GM12878 (cell line): Measurements from ENCODE around the gene RSRP1. TPM values are rescaled to one million over a fixed set of nuclear protein-coding genes. Genes with fewer than 3 reads are reported as not detected.

Experiments used
- ASH2L ChIP-seq: fragments of 300-600, 200-600 bp; sonication (generic); IDR thresholded peaks from 2 replicates; pipeline ENCODE4 v1.6.1; 2017; ENCODE audit warnings: low read depth, mild to moderate bottlenecking, borderline replicate concordance
- CHD1 ChIP-seq: IDR thresholded peaks from 2 replicates; pipeline ENCODE4 v1.6.1; 2012; ENCODE audit warnings: low read depth, low read length, improper control_type of control experiment
- CREB1 ChIP-seq: IDR thresholded peaks from 2 replicates; pipeline ENCODE4 v1.6.1; 2012; ENCODE audit warnings: low read depth, mild to moderate bottlenecking, inconsistent platforms
- HDGF ChIP-seq: fragments of 450-650 bp; IDR thresholded peaks from 2 replicates; pipeline ENCODE4 v1.6.1; 2016; ENCODE audit warnings: antibody characterized with exemption
- KAT2A ChIP-seq: conservative IDR thresholded peaks from 2 replicates; pipeline ENCODE4 v1.6.1; 2011; ENCODE audit warnings: low read depth, low read length; ENCODE audit not compliant: control insufficient read depth
- MYC ChIP-seq: IDR thresholded peaks from 2 replicates; pipeline ENCODE4 v1.6.1; 2011; ENCODE audit warnings: mild to moderate bottlenecking, low read length, moderate library complexity, inconsistent platforms; ENCODE audit not compliant: insufficient read depth, insufficient replicate concordance, insufficient read length, severe bottlenecking
- NBN ChIP-seq: fragments of 450-650 bp; IDR thresholded peaks from 2 replicates; pipeline ENCODE4 v1.6.1; 2016
- NR2C1 ChIP-seq: fragments of 450-650 bp; IDR thresholded peaks from 2 replicates; pipeline ENCODE4 v1.6.1; 2017; ENCODE audit warnings: antibody characterized with exemption, mild to moderate bottlenecking, moderate library complexity
- PAX5 ChIP-seq: IDR thresholded peaks from 2 replicates; pipeline ENCODE4 v1.6.1; 2011; ENCODE audit warnings: low read depth, low read length, borderline replicate concordance
- RCOR1 ChIP-seq: conservative IDR thresholded peaks from 2 replicates; pipeline ENCODE4 v1.6.1; 2012; ENCODE audit warnings: low read depth, low read length, improper control_type of control experiment
- RELA ChIP-seq: fragments of 450-650 bp; IDR thresholded peaks from 2 replicates; pipeline ENCODE4 v1.8.0; 2014; ENCODE audit warnings: borderline replicate concordance; ENCODE audit not compliant: partially characterized antibody
- SMARCA5 ChIP-seq: fragments of 450-650 bp; IDR thresholded peaks from 2 replicates; pipeline ENCODE4 v1.6.1; 2017; ENCODE audit warnings: mild to moderate bottlenecking
- SREBF2 ChIP-seq: IDR thresholded peaks from 2 replicates; pipeline ENCODE4 v1.6.1; 2012; ENCODE audit warnings: mild to moderate bottlenecking, low read length
- STAT3 ChIP-seq: IDR thresholded peaks from 2 replicates; pipeline ENCODE4 v1.6.1; 2011; ENCODE audit warnings: low read depth, low read length, improper control_type of control experiment
- ZBED1 ChIP-seq: IDR thresholded peaks from 2 replicates; pipeline ENCODE4 v1.6.1; 2016; ENCODE audit warnings: borderline replicate concordance
- ZNF384 ChIP-seq: IDR thresholded peaks from 2 replicates; pipeline ENCODE4 v1.6.1; 2012; ENCODE audit warnings: low read depth, mild to moderate bottlenecking, low read length, improper control_type of control experiment, borderline replicate concordance
- polyA plus RNA-seq, 11 experiments: library from polyadenylated mRNA; depleted of rRNA in 4 of 11; unstranded in 6 of 11; stranded (reverse) in 5 of 11; fragments of >200 nt; fragmentation: Nextera tagmentation in 4 of 11; fragmentation: Illumina TruSeq in 1 of 11; extraction: Ambion mirVana in 4 of 11; extraction: Trizol in 1 of 11; gene quantifications; 1 replicate in 1 of 11; 2 replicates in 10 of 11; pipeline versions ENCODE4 v1.2.1 to v1.2.3, GENCODE V29; 2011 to 2016; ENCODE audit warnings: inconsistent platforms in 2 of 11, missing spikeins in 2 of 11, low read depth in 1 of 11
- total RNA-seq, 4 experiments: library from RNA; depleted of rRNA in 3 of 4; stranded (reverse); fragments of >200 nt in 3 of 4; fragmentation: Illumina TruSeq in 1 of 4; extraction: Trizol in 1 of 4; gene quantifications; 2 replicates each; pipeline versions ENCODE4 v1.2.1 to v1.2.3, GENCODE V29; 2013 to 2021
- TF ChIP-seq, protein P1 (sequence below): fragments of 450-650 bp; IDR thresholded peaks from 2 replicates; pipeline ENCODE4 v1.6.1; 2018; ENCODE audit warnings: mild to moderate bottlenecking, low read depth, moderate library complexity; ENCODE audit not compliant: partially characterized antibody
- TF ChIP-seq, protein P2 (sequence below): IDR thresholded peaks from 2 replicates; pipeline ENCODE4 v1.6.1; 2011; ENCODE audit warnings: mild to moderate bottlenecking, low read depth, low read length, moderate library complexity; ENCODE audit not compliant: insufficient replicate concordance
- TF ChIP-seq, protein P3 (sequence below): fragments of 450-650 bp; IDR thresholded peaks from 2 replicates; pipeline ENCODE4 v1.6.1; 2018; ENCODE audit warnings: borderline replicate concordance, mild to moderate bottlenecking; ENCODE audit not compliant: partially characterized antibody

RSRP1 gene
- total and polyA plus RNA-seq, 10 of the 15 experiments (the other 5 are each of a cell fraction or from before 2014, with no cell fraction given): 23.5 to 128 (median 90.0) TPM

DNA sequence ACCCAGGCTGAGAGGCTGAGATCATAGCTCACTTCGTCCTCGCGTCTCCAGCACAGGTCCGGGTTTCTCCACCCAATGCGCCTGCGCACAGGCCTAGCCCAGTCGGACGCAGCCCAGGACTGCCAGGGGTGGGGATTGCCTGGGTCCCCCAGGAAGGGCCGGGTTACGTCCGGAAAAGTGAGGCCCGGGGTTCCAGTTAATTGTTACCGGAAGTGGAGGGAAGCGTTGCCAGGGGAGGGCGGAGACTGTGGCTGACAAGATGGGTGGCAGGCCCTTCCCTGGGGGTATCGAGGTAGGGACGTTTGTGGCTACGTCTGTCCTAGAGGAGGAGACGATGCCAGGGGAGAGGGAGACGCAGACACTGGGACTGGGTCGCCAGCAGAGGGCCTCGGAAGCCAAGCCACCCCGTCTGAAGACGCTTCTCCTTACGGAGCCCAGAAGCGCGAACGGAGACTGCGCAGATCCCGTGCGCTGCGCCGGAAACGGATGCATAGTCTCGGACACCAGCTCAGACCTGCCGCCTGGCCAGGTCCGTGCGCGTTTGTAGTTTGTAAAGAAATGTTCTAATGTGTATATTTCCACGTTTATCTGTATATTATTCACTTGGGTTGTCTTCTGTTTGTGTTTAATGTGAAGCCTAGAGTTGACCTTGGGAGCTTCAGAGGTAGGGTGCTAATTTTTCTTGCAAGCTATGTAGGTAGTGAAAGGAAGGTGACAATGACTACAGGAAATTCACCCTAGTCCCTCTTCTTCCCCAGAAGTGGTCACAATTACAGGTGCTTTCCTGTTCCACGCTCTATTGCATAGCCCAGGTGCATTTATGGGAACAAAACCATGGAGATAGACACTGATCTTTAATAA is 7.3 kb downstream of the RSRP1 start (continued):
- TF ChIP-seq, protein P1, sequence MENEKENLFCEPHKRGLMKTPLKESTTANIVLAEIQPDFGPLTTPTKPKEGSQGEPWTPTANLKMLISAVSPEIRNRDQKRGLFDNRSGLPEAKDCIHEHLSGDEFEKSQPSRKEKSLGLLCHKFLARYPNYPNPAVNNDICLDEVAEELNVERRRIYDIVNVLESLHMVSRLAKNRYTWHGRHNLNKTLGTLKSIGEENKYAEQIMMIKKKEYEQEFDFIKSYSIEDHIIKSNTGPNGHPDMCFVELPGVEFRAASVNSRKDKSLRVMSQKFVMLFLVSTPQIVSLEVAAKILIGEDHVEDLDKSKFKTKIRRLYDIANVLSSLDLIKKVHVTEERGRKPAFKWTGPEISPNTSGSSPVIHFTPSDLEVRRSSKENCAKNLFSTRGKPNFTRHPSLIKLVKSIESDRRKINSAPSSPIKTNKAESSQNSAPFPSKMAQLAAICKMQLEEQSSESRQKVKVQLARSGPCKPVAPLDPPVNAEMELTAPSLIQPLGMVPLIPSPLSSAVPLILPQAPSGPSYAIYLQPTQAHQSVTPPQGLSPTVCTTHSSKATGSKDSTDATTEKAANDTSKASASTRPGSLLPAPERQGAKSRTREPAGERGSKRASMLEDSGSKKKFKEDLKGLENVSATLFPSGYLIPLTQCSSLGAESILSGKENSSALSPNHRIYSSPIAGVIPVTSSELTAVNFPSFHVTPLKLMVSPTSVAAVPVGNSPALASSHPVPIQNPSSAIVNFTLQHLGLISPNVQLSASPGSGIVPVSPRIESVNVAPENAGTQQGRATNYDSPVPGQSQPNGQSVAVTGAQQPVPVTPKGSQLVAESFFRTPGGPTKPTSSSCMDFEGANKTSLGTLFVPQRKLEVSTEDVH: peak; percentile 71
- TF ChIP-seq KAT2A (no peak), CREB1 (peak; percentile 76), PAX5 (no peak), CHD1 (no peak), MYC (no peak), SREBF2 (no peak; the same call in 1 of the 2 replicates), STAT3 (no peak), NR2C1 (no peak; the same call in 1 of the 2 replicates), NBN (peak; percentile 94), HDGF (peak; percentile 97), SMARCA5 (no peak; the same call in 1 of the 2 replicates), RCOR1 (no peak), ZNF384 (no peak; the same call in 1 of the 2 replicates), ZBED1 (peak; percentile 91), ASH2L (no peak), RELA (peak; percentile 38)
- TF ChIP-seq, protein P2, sequence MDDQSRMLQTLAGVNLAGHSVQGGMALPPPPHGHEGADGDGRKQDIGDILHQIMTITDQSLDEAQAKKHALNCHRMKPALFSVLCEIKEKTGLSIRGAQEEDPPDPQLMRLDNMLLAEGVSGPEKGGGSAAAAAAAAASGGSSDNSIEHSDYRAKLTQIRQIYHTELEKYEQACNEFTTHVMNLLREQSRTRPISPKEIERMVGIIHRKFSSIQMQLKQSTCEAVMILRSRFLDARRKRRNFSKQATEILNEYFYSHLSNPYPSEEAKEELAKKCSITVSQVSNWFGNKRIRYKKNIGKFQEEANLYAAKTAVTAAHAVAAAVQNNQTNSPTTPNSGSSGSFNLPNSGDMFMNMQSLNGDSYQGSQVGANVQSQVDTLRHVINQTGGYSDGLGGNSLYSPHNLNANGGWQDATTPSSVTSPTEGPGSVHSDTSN: peak; percentile 28
- TF ChIP-seq, protein P3, sequence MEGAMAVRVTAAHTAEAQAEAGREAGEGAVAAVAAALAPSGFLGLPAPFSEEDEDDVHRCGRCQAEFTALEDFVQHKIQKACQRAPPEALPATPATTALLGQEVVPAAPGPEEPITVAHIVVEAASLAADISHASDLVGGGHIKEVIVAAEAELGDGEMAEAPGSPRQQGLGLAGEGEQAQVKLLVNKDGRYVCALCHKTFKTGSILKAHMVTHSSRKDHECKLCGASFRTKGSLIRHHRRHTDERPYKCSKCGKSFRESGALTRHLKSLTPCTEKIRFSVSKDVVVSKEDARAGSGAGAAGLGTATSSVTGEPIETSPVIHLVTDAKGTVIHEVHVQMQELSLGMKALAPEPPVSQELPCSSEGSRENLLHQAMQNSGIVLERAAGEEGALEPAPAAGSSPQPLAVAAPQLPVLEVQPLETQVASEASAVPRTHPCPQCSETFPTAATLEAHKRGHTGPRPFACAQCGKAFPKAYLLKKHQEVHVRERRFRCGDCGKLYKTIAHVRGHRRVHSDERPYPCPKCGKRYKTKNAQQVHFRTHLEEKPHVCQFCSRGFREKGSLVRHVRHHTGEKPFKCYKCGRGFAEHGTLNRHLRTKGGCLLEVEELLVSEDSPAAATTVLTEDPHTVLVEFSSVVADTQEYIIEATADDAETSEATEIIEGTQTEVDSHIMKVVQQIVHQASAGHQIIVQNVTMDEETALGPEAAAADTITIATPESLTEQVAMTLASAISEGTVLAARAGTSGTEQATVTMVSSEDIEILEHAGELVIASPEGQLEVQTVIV: peak; percentile 76
